SW480 (cell line): ENCODE data around the gene MSRB3.
"Not testable (repeated sequence)": the region's sequence is repeated elsewhere in the genome, so short reads cannot be mapped to it uniquely, and the experiment has no call there.

ENCODE experiments used
- DNase-seq: peaks from one replicate; pipeline ENCODE4 v3.0.0-alpha.2; 2016; ENCODE audit warnings: low spot score

The MSRB3 gene

DNA sequence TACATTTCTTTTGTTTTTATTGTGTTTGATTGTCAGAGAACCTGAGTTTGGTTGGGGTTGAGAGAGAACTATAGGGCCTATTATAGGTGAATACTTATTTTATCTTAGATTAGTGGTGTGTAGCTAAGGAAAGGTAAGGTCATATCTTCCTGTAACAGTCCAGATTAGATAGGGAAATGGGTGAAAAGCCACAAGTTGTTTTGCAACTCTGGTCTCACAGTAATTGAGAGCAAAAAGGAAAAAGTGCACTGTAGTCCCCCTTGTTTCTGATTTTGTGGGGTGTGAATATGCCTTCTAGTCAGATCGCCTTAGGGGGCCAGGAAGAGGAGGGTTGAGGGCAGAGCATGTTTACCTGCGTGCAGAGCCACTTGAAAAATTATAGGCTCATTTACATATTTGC lies 8.9 kb downstream of the MSRB3 start:
- no peak for DNase-seq

GRCh38 chr12:65292241-65292640 lies 13.8 kb downstream of the MSRB3 start:
- DNase-seq = no peak

DNA sequence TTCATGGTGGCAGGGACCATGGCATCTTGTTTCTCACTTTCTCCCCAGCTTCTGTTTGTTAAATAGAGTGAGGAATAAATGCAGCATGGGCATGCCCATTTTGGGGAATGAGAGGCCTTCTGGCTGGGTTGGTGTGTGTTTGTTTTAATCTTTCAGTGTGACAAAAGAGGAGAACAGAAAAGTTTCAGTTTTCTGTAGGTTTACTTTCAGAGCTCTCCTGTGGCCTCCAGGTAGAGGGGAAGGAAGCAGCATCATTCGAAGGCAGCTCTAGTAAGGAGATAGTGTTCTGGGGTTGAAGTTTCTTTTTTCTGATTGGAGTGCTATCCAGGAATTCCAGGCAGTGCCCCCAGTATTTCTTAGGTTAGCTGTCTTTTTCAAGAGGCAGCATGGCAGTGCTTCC lies 15.3 kb downstream of the MSRB3 start:
- DNase-seq = no peak

DNA sequence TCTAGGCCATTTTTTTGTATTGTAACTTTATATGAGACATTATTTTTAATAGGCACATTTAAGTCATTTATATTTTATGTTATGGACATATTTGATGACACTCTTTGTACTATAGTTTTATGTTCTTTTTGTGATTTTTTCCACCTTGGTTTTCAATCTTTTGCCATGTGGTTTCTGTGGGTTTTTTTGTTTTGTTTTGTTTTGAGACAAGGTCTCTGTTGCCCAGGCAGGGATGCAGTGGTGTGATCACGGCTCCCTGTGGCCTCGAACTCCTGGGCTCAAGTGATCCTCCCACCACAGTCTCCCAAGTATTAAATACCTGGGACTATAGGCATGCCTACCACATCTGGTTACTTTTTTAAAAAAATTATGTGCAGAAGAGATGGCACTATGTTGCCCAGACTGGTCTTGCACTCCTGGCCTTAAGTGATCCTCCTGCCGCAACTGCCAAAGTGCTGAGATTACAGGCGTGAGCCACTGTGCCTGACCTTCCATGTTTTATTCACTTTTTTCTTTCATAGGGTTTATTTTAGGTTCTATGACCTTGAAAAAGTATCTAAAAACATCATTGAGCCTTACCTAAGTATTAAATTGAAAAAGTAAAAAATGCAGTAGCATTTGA lies 16.3 kb downstream of the MSRB3 start:
- DNase-seq = no peak

- no peak for DNase-seq
Observed at GRCh38 chr12:65296508-65297265, 18.2 kb downstream of the MSRB3 start.

GRCh38 chr12:65300097-65300496 lies 21.6 kb downstream of the MSRB3 start:
- no peak for DNase-seq

- DNase-seq = peak; percentile 5
Observed at GRCh38 chr12:65300679-65301349, 22.3 kb downstream of the MSRB3 start.

- DNase-seq = no peak
Observed at GRCh38 chr12:65302891-65303290, 24.4 kb downstream of the MSRB3 start.

DNA sequence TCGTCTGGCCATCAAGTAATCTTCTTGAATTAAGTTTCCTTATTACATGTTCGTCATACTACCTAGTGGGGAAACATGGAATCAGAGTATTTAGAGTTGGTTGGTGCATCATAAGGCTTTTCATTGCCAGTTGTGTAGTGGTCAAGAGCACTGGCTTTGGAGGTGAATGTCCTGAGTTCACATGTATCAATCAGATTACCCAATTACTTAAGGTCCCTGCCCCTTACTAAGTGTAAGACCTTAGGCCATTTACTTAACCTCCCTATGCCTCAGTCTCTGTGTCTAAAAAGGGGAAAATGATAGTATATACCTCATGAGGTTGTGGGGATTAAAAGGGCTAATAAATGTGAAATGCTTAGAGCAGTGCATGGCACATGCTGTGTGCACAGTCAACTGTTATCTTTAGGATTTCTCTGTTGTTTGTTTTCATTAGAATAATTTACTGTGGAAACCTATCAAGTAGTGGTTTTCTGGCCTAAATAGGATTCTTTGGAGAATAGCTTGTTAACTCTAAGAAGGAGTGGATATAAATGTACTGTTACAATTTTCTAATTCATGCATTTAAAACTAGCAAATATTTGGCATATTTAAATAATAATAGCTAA lies 27.0 kb downstream of the MSRB3 start:
- DNase-seq = no peak

DNA sequence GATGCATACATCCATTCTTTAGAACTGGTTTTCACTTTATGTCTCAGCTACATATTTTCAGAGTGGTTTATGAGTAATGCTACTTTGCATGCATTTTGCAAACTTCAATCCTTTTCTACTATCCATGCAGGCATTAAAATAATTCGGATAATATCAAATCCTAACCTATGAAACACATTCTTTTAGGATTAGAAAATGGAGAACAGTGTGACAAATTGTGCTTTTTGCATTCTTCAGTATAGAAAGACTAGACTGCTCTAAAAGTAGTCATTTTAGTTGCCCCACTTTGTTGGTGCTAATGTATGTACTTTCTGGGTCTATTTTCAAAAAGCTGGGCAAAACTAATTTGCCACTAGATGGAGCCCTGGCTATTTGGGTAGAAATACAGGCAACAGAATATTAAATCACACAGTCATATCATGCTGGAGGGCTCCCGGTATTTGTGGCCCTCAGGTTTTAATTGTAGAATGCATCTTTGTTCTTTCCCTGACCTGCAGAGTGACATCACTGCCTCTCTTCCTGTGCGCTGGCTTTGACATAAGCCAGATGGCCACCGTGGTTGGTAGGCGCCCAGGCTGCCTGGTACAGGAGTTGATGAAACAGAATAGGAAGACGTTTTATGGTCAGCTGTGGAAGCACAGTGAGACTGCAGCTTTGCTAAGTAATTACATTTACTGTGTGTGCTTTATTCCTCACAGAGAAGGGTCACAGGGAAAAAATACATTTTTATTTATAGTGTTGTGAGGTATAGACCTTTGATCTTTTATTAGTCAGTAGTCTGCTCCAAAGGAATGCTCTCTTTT lies 28.1 kb downstream of the MSRB3 start:
- peak; percentile 90 for DNase-seq

DNA sequence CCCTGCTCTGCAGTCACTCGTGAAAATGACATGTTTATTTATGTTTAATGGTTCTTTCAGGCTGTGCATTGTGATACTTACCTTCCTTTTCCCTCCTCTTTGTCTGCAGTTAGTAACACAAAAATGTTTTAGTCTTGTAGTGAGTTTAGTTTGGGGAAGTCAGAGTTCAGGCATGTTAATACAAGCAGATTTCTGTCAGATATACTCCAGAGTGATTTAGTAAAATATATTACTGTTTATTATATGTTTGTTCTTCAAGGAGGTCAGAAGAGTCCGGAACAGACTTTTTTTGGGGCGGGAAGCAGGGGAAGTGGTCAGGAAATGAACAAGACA lies 28.7 kb downstream of the MSRB3 start:
- no peak for DNase-seq

DNA sequence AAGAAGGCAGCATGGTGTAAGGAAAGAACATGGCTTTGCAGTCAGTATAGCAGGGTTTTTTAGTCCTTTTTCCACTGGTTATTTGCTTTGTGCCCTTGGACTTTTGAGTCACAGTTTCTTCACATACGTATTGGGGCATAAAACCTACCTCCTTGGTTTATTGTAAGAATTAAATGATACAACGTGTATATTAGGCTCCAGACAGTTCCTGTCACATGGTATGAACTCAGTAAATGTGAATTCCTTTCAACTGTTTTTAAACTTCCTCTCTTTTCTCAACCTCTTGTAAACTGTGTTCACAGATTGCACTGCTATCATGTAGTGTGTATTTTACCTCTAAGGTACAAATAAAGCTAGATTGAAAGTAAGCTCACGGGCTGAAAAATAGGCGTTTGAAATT lies 29.5 kb downstream of the MSRB3 start:
- no peak for DNase-seq

DNA sequence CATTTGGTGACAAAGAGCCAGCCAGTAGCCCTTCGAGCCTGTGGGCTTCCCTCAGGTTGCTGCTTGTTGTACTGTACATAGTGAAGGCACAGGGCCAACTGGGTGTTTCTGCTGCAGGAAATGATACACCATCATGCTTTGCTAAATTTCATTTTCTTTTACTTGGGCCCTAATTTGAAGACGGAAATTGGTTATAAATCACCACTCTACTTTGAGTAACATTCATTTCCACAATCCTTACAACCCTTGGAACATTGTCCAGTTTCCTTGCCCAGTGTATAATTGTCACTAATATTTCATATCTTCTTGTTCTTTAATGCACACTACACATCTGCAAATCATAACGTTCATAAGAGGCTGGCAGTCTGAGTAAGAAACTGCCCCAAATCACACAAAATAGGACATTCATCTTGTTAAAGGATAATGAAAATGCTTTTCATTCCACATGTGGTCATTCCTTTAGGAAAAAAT lies 30.2 kb downstream of the MSRB3 start:
- no peak for DNase-seq

- no peak for DNase-seq
Observed at GRCh38 chr12:65311260-65311659, 32.8 kb downstream of the MSRB3 start.

DNA sequence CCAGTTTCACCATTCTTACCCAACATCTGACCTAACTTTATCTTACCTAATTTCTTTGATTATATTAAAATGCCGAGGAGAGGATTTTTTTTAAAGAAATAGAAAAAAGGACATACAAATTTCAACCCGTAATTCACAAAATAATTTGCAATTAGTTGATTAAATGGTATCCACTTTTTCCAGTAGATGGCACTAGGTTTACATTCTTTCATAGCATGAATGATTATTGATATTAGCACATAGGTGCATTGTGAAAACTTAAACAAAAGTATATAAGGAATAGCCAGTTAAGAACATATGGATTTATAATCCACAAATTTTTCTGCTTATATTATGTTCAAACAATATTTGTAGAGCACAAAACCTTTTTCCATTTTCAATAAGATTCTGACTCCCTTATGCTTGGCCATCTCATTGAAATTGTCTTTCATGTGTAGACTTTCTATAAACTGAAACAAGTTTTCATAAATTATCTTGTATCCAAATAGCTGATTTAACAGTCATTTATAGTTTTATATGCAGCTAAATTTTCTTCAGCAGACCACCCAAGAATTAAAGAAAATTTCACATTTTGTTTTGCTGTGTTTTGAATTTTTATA lies 35.3 kb downstream of the MSRB3 start:
- peak; percentile 48 for DNase-seq

- not testable (repeated sequence) for DNase-seq
Observed at GRCh38 chr12:65315238-65315637, 36.8 kb downstream of the MSRB3 start.

GRCh38 chr12:65318186-65318685 lies 39.8 kb downstream of the MSRB3 start:
- DNase-seq = no peak

DNA sequence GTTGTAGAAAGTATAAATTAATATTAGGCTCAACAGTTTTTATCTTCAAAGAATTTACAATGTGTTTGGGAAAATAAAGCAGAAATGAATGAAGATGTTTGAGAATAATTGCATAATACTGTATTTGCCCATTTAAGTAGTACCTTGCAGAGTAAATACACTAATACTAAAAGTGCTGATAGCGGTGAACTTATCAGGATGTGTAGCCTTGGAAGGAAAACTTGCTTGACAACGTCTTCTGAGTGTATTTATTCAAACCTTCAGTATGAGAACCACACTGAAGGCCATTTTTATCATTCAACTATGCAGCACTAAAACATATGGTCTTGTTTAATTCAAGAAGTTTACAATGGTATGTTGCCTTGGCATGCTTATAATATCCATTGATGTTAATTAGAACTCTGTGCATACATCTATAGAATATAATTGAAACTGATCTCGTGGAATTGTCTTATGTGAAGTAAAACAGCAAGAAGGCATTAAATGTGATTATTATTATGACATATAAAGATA lies 41.3 kb downstream of the MSRB3 start:
- DNase-seq = no peak

GRCh38 chr12:65323070-65323469 lies 44.6 kb downstream of the MSRB3 start:
- DNase-seq = no peak

DNA sequence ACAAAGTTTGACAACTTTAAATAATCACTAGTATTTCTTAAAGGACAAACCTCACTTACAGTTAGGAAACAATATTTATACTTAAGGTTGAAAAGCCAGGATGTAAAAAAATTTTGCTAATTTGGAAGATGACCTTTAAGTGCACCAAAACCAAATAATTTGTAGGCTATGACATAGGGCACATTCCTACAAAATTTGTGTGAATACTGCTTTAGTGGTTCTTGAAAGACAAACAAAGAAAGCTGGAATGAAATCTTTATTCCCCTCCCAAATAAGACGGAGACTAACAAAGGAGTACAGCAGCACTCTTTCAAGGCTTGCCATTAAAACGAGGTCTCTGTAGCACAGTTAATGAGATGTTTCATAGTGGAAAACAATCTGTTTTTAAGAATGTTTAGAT lies 45.6 kb downstream of the MSRB3 start:
- no peak for DNase-seq

DNA sequence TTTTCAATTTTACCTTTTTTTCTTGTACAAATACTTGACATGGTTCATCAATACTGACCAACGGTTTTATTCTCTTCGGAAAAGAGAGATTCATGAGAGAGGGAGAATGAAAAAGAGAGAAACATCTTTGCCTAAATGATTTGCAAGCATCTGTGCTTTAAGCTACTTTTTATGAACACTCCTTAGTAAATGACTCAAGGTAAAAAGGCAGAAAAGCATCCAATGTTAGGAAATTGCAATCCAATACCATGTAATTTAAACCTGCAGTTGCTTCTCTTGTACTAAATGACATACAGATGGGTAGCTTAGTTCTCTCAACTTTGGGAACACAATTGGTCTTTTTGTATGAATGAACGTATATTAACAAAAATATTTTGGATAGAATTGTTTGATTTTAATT lies 46.1 kb downstream of the MSRB3 start:
- DNase-seq = no peak
